AG04450 (cell line): ENCODE measurements around the gene MICAL3. TPM values are rescaled to one million over a fixed set of nuclear protein-coding genes. Genes with fewer than 3 reads are reported as not detected.
A peak's percentile ranks its signal among the peaks of the same experiment; 100 is the strongest.
"Not testable (repeated sequence)": the region's sequence is repeated elsewhere in the genome, so short reads cannot be mapped to it uniquely, and the experiment has no call there.

Source experiments
- CTCF ChIA-PET: fragments of 300-600, 350-600 bp; formaldehyde crosslinking; extraction: SDS; loops from one replicate; lab custom pipeline; 2022; ENCODE audit warnings: antibody characterized with exemption, inconsistent platforms; lab: Charles Lee
- POLR2A ChIA-PET: fragments of 350-600 bp; formaldehyde crosslinking; extraction: SDS; loops from one replicate; lab custom pipeline; 2021; ENCODE audit warnings: antibody characterized with exemption, inconsistent platforms; lab: Yijun Ruan, JAX
- DNase-seq: peaks from one replicate; pipeline ENCODE4 v3.0.0-alpha.2; 2011; ENCODE audit warnings: low read depth, low spot score
- H3K27ac ChIP-seq: one replicate; pipeline ENCODE4 v1.5.1; 2012; ENCODE audit warnings: low read depth, low read length, control low read depth
- H3K27me3 ChIP-seq: one replicate; pipeline ENCODE4 v1.6.0; 2012; ENCODE audit warnings: low read length; ENCODE audit not compliant: control insufficient read depth, insufficient read depth
- H3K4me3 ChIP-seq: 2 replicates; pipeline ENCODE4 v1.5.1; 2011; ENCODE audit warnings: mild to moderate bottlenecking, low read depth, low read length, control low read depth
- H3K9me3 ChIP-seq: 2 replicates; pipeline ENCODE4 v1.5.1; 2012; ENCODE audit warnings: low read length; ENCODE audit not compliant: control insufficient read depth, insufficient read depth
- polyA plus RNA-seq: library from polyadenylated mRNA; depleted of rRNA; stranded (reverse); fragments of >200 nt; gene quantifications from 2 replicates; pipeline ENCODE4 v1.2.3, GENCODE V29; 2011
- TF ChIP-seq, protein P1 (sequence below): IDR thresholded peaks from 2 replicates; pipeline ENCODE4 v1.5.1; 2011; ENCODE audit warnings: low read depth, low read length, control low read depth, inconsistent platforms

Gene MICAL3
- polyA plus RNA-seq, 1 experiment: 17.8 TPM

GRCh38 chr22:18024956-18025720 lies 777 bp upstream of the MICAL3 start:
- POLR2A ChIA-PET: interaction anchor here (0.6 to 0.7 kb wide), 3 partner anchors 13 to 950 kb away, joined by 3 to 6 read pairs (median 4); partner anchors contain the start of gene PEX26
- TF ChIP-seq, protein P1, sequence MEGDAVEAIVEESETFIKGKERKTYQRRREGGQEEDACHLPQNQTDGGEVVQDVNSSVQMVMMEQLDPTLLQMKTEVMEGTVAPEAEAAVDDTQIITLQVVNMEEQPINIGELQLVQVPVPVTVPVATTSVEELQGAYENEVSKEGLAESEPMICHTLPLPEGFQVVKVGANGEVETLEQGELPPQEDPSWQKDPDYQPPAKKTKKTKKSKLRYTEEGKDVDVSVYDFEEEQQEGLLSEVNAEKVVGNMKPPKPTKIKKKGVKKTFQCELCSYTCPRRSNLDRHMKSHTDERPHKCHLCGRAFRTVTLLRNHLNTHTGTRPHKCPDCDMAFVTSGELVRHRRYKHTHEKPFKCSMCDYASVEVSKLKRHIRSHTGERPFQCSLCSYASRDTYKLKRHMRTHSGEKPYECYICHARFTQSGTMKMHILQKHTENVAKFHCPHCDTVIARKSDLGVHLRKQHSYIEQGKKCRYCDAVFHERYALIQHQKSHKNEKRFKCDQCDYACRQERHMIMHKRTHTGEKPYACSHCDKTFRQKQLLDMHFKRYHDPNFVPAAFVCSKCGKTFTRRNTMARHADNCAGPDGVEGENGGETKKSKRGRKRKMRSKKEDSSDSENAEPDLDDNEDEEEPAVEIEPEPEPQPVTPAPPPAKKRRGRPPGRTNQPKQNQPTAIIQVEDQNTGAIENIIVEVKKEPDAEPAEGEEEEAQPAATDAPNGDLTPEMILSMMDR: no peak
- CTCF ChIA-PET: interaction anchor here (0.9 to 3.0 kb wide), 6 partner anchors 25 to 195 kb away, joined by 3 to 25 read pairs (median 3); no protein-coding TSS in a partner anchor

GRCh38 chr22:18023509-18024275 lies 669 bp downstream of the MICAL3 start:
- H3K9me3 ChIP-seq: no peaks in the 10 kb centered on the region
- TF ChIP-seq, protein P1: 0 out of 2 replicates have a peak, but pooled peaks have one; percentile 2
- ChIA-PET POLR2A (interaction anchor here (0.9 to 1.6 kb wide), 2 partner anchors 8 to 24 kb away, joined by 3 to 5 read pairs; no protein-coding TSS in a partner anchor), CTCF (interaction anchor here (1.1 to 2.1 kb wide), 5 partner anchors 12 to 194 kb away, joined by 3 to 17 read pairs (median 4); no protein-coding TSS in a partner anchor)
- peak; percentile 48 for DNase-seq
- H3K27ac ChIP-seq: peak overlapping the region; percentile 31
- H3K4me3 ChIP-seq: peak overlapping the region; percentile 68
- no peaks in the 10 kb centered on the region for H3K27me3 ChIP-seq

More at GRCh38 chr22:18024956-18025720, 777 bp upstream of the MICAL3 start:
- Histone ChIP-seq H3K27ac (no peak overlapping the region), H3K27me3 (no peaks in the 10 kb centered on the region), H3K4me3 (peak overlapping the region; percentile 54), H3K9me3 (no peaks in the 10 kb centered on the region)
- no peak for DNase-seq

DNA sequence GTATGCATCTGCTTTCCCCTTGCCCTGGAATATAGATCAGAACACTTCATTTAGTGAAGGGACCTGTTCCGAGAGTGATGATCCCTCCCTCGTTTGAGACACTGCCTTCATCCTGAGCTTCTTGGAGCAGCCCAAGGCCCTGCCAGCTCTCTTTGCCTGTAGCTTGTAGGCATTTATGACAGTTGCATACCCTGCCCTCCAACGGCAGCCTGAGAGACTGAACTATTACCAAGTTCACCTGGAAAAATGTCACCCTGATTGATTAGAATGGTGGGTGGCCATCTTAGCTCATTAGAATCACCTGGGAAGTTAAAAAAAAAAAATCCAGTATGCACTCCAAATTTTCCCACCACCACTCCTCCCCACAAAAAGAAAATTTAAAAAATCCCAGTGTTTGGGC lies 1.5 kb downstream of the MICAL3 start:
- H3K4me3 ChIP-seq: no peak overlapping the region
- POLR2A ChIA-PET: interaction anchor here (1.6 kb wide), 1 partner anchor 9 kb away, joined by 5 read pairs; no protein-coding TSS in a partner anchor

GRCh38 chr22:18021431-18021830 lies 2.9 kb downstream of the MICAL3 start:
- H3K4me3 ChIP-seq: no peak overlapping the region
- TF ChIP-seq, protein P1: no peak
- no peaks in the 10 kb centered on the region for H3K27me3 ChIP-seq
- DNase-seq: no peak
- no peak overlapping the region for H3K27ac ChIP-seq
- no peaks in the 10 kb centered on the region for H3K9me3 ChIP-seq
- ChIA-PET CTCF (no interaction called here), POLR2A (no interaction called here)

More for the DNA sequence above, 1.5 kb downstream of the MICAL3 start:
- TF ChIP-seq, protein P1: no peak
- Histone ChIP-seq H3K9me3 (no peaks in the 10 kb centered on the region), H3K27ac (no peak overlapping the region), H3K27me3 (no peaks in the 10 kb centered on the region)
- no peak for DNase-seq
- CTCF ChIA-PET: interaction anchor here (0.8 to 2.1 kb wide), 7 partner anchors 11 to 193 kb away, joined by 3 to 17 read pairs (median 4); no protein-coding TSS in a partner anchor

DNA sequence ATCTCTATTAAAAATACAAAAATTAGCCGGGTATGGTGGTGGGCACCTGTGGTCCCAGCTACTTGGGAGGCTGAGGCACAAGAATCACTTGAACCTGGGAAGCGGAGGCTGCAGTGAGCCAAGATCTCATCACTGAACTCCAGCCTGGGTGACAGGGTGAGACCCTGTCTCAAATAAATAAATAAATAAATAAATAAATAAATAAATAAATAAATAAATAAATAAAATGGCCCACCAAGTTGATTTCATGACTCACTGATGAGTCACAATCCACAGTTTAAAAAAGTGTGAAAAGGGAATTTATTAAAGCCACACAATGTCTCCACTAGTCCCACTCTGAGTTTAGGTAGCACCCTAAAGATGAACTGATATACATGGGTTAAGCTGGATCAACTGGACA lies 3.6 kb downstream of the MICAL3 start:
- H3K4me3 ChIP-seq, POLR2A ChIA-PET, H3K9me3 ChIP-seq, H3K27me3 ChIP-seq, H3K27ac ChIP-seq, CTCF ChIA-PET, DNase-seq: not testable (repeated sequence)
